ENCODE results near the gene OR10Z1.

OR10Z1 gene

DNA sequence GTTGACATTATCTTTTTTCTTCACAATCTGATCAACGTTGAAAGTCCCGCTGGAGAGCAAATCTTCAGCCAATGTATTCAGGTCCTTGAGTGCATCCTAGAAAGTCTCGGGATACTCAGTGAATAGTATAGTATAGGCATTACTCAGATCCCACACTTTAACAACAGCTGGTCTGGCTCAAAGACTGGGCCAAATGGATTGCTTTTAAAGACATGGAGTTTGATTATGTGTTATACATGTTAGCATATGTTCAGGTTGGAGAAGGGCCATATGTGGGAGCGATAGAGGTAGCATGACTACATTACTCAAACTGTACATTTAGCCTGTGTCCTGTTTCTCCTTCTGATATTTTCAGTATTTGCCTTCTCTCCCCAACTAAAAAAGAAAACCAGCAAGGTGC, 33.1 kb downstream of the OR10Z1 start:
- no peak for ATAC-seq (replicated peaks)
- Mint-ChIP-seq H3K4me1 (ENCODE audit: low read depth in 2 of 2) (no peaks in the 10 kb centered on the region), H3K27ac (no peak overlapping the region), H3K27me3 (peaks cover 11 to 21% of the 10 kb centered on the region in 2 donors), H3K36me3 (ENCODE audit: insufficient read depth) (peaks cover 3% of the 10 kb centered on the region), H3K4me3 (no peak overlapping the region), H3K9me3 (no peaks in the 10 kb centered on the region)
- no peak for DNase-seq

DNA sequence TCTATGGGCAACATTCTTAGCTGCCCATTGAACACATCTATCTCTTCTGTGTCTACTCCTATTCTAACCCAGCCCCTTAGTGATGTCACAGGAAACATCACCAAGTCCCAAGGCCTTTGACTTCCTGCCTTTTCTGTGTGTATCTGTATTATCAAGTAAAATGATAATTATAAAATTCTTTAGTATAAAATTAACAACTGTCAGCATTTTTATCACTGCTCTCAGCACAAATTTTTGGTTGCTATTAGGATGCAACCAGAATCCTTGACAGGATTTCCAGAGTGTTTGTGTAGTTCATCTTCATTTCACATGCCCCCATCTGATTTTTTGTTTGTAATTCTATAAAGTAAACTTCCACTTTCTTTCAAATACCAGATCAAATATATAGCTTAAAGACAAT, 33.8 kb downstream of the OR10Z1 start:
- Mint-ChIP-seq H3K4me3 (no peak overlapping the region), H3K27me3 (peaks cover 11 to 21% of the 10 kb centered on the region in 2 donors), H3K9me3 (no peaks in the 10 kb centered on the region), H3K4me1 (ENCODE audit: low read depth in 2 of 2) (no peaks in the 10 kb centered on the region), H3K36me3 (ENCODE audit: insufficient read depth) (peaks cover 3% of the 10 kb centered on the region), H3K27ac (no peak overlapping the region)
- ATAC-seq (replicated peaks) (no peak), DNase-seq (no peak)

DNA sequence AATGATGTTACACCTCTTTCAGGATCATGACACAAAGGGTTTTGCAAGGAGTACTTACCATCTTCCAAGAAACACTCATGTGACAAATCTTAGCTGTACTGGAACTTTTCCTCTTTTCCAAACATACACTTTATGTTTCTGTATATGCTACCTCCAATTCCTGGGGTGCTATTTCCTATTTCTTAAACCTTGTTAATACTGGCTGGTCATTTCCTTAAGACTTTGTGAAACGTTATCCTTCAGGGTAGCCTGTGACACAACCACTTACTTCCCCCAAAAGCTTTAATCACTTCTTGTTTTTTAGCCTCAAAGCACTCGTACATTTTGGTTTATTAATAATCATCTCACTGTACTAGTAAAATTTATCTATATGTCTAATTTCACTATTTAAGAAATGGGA, 39.4 kb downstream of the OR10Z1 start:
- Mint-ChIP-seq H3K27me3 (no peaks in the 10 kb centered on the region), H3K4me3 (no peak overlapping the region), H3K9me3 (no peaks in the 10 kb centered on the region), H3K36me3 (ENCODE audit: insufficient read depth) (no peaks in the 10 kb centered on the region), H3K4me1 (ENCODE audit: low read depth in 2 of 2) (peaks cover 10 to 12% of the 10 kb centered on the region in 2 donors), H3K27ac (no peak overlapping the region)
- ATAC-seq (replicated peaks) (no peak), DNase-seq (no peak)

DNA sequence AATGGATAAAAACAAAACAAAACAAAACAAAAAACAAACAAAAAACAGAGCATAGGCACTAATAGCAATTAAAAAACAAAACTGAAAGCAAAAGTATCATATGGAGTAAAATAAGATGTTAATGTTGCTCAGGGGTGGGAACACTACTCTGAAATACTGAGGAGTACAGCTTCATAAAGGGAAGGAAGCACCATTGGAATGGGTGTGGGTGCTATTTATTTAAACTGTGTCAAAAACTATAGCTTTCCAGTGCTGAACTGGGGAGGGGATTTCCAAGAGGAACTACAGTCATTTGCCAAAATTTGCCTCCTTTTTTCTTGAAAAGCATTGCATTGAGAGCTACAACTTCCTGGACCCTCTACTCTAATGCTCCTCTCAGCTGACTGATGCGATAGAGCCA, 41.4 kb downstream of the OR10Z1 start:
- Mint-ChIP-seq H3K4me1 (ENCODE audit: low read depth in 2 of 2) (peaks cover 10 to 12% of the 10 kb centered on the region in 2 donors), H3K27me3 (peaks cover 0 to under 1% of the 10 kb centered on the region in 2 donors), H3K36me3 (ENCODE audit: insufficient read depth) (no peaks in the 10 kb centered on the region), H3K4me3 (peak overlapping the region; percentile 45 to 68), H3K9me3 (no peaks in the 10 kb centered on the region), H3K27ac (peak overlapping the region; percentile 7 to 63)
- DNase-seq (no peak), ATAC-seq (replicated peaks) (peak; percentile 37)

DNA sequence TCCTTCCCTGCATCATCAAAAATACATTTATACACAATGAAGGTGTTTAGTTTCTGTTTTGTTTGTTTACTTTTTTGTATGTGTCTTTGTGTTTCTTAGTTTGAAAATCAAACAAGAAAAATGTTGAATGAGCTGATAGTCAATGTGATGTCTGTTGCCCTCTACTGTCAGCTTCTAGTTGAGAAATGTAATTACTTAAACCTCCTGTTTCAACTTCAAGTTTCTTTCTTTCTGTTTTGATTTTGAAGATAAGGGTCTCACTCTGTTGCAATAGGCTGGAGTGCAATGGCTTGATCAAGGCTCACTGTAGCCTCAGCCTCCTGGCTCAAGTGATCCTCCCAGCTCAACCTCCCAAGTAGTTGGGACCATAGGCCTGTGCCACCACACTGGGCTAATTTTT, 44.0 kb downstream of the OR10Z1 start:
- H3K4me1 Mint-ChIP-seq (ENCODE audit: low read depth in 2 of 2) = peaks cover 10 to 12% of the 10 kb centered on the region in 2 donors
- DNase-seq (no peak), ATAC-seq (replicated peaks) (no peak)
- H3K9me3 Mint-ChIP-seq = no peaks in the 10 kb centered on the region
- no peak overlapping the region for H3K4me3 Mint-ChIP-seq
- no peaks in the 10 kb centered on the region for H3K36me3 Mint-ChIP-seq (ENCODE audit: insufficient read depth)
- H3K27ac Mint-ChIP-seq = no peak overlapping the region
- peaks cover 0 to 12% of the 10 kb centered on the region in 2 donors for H3K27me3 Mint-ChIP-seq

DNA sequence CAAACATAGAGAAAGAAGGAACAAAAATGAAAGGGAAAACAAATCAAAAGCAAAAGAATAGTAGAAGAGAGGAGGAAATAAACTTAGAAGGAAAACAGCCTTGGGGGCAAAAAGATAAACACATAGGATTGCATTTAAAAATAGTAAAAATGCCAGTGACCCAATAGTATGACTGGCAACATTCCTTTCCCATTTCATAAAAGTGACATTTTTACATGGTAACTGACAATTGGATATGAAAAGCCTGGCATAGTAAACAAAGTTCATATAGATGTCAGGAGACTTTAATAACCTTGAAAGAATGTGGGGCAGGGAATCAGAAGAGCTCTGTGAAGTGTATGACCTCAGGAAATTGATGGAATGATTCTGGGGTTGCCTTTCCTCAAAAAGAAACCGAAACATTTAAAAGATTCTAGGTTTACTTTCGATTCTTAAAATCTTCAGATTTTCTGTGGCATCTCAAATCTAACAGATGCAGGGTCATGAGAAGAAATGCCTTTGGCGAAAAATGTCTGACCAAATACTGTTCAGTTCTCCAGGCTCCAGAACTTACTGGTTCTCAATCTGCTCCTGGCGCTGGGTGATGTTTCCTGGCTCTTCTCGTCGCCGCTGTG, 47.8 kb downstream of the OR10Z1 start:
- DNase-seq (no peak), ATAC-seq (replicated peaks) (no peak)
- no peak overlapping the region for H3K27ac Mint-ChIP-seq
- peaks cover 0 to 16% of the 10 kb centered on the region in 2 donors for H3K27me3 Mint-ChIP-seq
- H3K4me3 Mint-ChIP-seq = no peak overlapping the region
- H3K4me1 Mint-ChIP-seq (ENCODE audit: low read depth in 2 of 2) = peaks cover 0 to 4% of the 10 kb centered on the region in 2 donors
- no peaks in the 10 kb centered on the region for H3K9me3 Mint-ChIP-seq
- H3K36me3 Mint-ChIP-seq (ENCODE audit: insufficient read depth) = no peaks in the 10 kb centered on the region

DNA sequence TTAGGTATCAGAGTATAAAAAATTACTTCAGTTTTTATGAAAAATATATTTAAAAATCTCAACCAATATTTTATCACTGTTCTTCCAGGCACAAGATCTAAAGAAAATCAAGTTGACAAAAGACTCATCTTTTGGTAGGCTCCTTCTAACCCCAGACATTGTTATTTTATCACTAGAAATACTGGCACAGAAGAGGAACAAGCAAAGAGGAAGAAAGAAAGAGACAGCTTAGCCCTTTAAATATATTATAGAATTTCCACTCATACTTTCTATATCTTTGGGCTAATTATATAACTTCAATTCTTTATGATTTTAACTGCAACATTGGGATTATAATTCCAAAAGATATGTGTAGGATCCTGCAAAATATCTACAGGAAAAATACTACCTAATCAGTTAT, 49.0 kb downstream of the OR10Z1 start:
- Mint-ChIP-seq H3K4me3 (no peak overlapping the region), H3K36me3 (ENCODE audit: insufficient read depth) (no peaks in the 10 kb centered on the region), H3K27me3 (peaks cover 0 to 18% of the 10 kb centered on the region in 2 donors), H3K4me1 (ENCODE audit: low read depth in 2 of 2) (peaks cover 0 to 4% of the 10 kb centered on the region in 2 donors), H3K9me3 (no peaks in the 10 kb centered on the region), H3K27ac (no peak overlapping the region)
- no peak for ATAC-seq (replicated peaks)
- DNase-seq = no peak

DNA sequence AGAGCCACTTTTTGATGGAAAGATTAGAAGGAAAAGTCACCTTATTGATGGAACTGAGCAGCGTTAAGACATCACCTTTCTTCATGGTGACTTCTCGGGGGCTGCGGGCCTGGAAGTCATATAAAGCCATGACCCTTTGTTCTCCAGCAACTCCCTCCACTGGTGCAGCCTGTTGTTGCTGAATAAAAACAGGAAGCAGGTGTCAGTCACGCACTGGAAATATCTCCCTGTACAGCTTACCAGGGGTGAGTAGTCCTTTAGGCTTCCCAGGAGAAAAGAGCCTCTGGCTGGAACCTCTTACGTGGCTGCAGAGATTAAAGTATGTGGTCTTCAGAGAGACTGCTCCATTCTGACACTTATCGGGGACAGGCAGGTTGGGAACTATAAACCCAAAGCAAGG, 49.5 kb downstream of the OR10Z1 start:
- H3K27ac Mint-ChIP-seq = no peak overlapping the region
- no peaks in the 10 kb centered on the region for H3K36me3 Mint-ChIP-seq (ENCODE audit: insufficient read depth)
- H3K27me3 Mint-ChIP-seq = peaks cover 0 to 18% of the 10 kb centered on the region in 2 donors
- peaks cover 0 to 4% of the 10 kb centered on the region in 2 donors for H3K4me1 Mint-ChIP-seq (ENCODE audit: low read depth in 2 of 2)
- H3K4me3 Mint-ChIP-seq = no peak overlapping the region
- no peaks in the 10 kb centered on the region for H3K9me3 Mint-ChIP-seq
- DNase-seq = no peak
- no peak for ATAC-seq (replicated peaks)
